K562 (cell line): Measurements from ENCODE around the gene SCN7A. TPM values are rescaled to one million over a fixed set of nuclear protein-coding genes. Genes with fewer than 3 reads are reported as not detected.

Experiments used
- CC2D1A ChIP-seq: fragments of 450-650 bp; IDR thresholded peaks from 2 replicates; pipeline ENCODE4 v1.6.1; 2017; ENCODE audit warnings: mild to moderate bottlenecking
- CHD7 ChIP-seq: fragments of 200-600 bp; sonication (generic); IDR thresholded peaks from one replicate; pipeline ENCODE4 v1.6.1; 2012; ENCODE audit warnings: mild to moderate bottlenecking, low read depth, low read length, inconsistent platforms
- FOXK2 ChIP-seq, 2 experiments: fragments of 450-650 bp; IDR thresholded peaks in 1 of 2; conservative IDR thresholded peaks in 1 of 2; 2 replicates each; pipeline ENCODE4 v1.6.1; 2016; ENCODE audit warnings: low read depth in 2 of 2, mild to moderate bottlenecking in 1 of 2
- GATA2 ChIP-seq: sonication (generic); formaldehyde crosslinking; IDR thresholded peaks from 2 replicates; pipeline ENCODE4 v1.4.0; 2020; ENCODE audit warnings: mild to moderate bottlenecking, missing genetic modification reagents
- HCFC1 ChIP-seq: IDR thresholded peaks from 2 replicates; pipeline ENCODE4 v1.6.1; 2012; ENCODE audit warnings: low read depth, low read length, improper control_type of control experiment
- HDAC1 ChIP-seq, 2 experiments: fragments of 450-650 bp; IDR thresholded peaks; 2 replicates each; pipeline ENCODE4 v1.6.1; 2016 to 2017; ENCODE audit warnings: inconsistent platforms in 1 of 2, mild to moderate bottlenecking in 1 of 2, moderate library complexity in 1 of 2
- NR4A1 ChIP-seq, 2 experiments: fragments of 250-450 bp in 1 of 2; fragments of 450-650 bp in 1 of 2; sonication (Bioruptor Pico) in 1 of 2; IDR thresholded peaks; 2 replicates each; pipeline versions ENCODE4 v1.4.0 to v1.6.1; 2016 to 2020; ENCODE audit warnings: mild to moderate bottlenecking in 2 of 2, missing compliant biosample characterization in 1 of 2, missing genetic modification characterization in 1 of 2, moderate library complexity in 1 of 2
- PHF8 ChIP-seq: fragments of 200-600 bp; sonication (generic); IDR thresholded peaks from 2 replicates; pipeline ENCODE4 v1.6.1; 2012; ENCODE audit warnings: mixed run types, mild to moderate bottlenecking, inconsistent platforms, low read length, moderate library complexity, borderline replicate concordance
- POLR2AphosphoS5 ChIP-seq: IDR thresholded peaks from 2 replicates; pipeline ENCODE4 v1.6.1; 2011; ENCODE audit warnings: mild to moderate bottlenecking, low read depth, low read length, moderate library complexity; ENCODE audit not compliant: control insufficient read depth, insufficient read depth
- SMC3 ChIP-seq: conservative IDR thresholded peaks from 2 replicates; pipeline ENCODE4 v1.6.1; 2011; ENCODE audit warnings: low read depth, low read length, improper control_type of control experiment; ENCODE audit not compliant: insufficient read depth
- TARDBP ChIP-seq: fragments of 450-650 bp; IDR thresholded peaks from 2 replicates; pipeline ENCODE4 v1.6.1; 2016
- ZBTB9 ChIP-seq: fragments of 450-650 bp; formaldehyde crosslinking; IDR thresholded peaks from 2 replicates; pipeline ENCODE4 v1.4.0; 2020; ENCODE audit warnings: mild to moderate bottlenecking, moderate library complexity
- ZNF778 ChIP-seq: fragments of 450-650 bp; formaldehyde crosslinking; IDR thresholded peaks from 2 replicates; pipeline ENCODE4 v1.4.0; 2020; ENCODE audit warnings: mild to moderate bottlenecking, moderate library complexity
- polyA plus RNA-seq, 8 experiments: library from polyadenylated mRNA; depleted of rRNA in 4 of 8; stranded (reverse) in 5 of 8; unstranded in 3 of 8; fragments of >200 nt; fragmentation: Nextera tagmentation in 2 of 8; fragmentation: Illumina TruSeq in 1 of 8; extraction: Ambion mirVana in 2 of 8; extraction: Trizol in 1 of 8; gene quantifications; 2 replicates each; pipeline versions ENCODE4 v1.2.1 to v1.2.3, GENCODE V29; 2011 to 2014; ENCODE audit warnings: inconsistent platforms in 1 of 8, missing spikeins in 1 of 8
- total RNA-seq, 7 experiments: library from RNA; depleted of rRNA in 6 of 7; stranded (reverse); fragments of >200 nt in 6 of 7; fragmentation: Illumina TruSeq in 2 of 7; extraction: Trizol in 2 of 7; gene quantifications; 2 replicates each; pipeline versions ENCODE4 v1.2.1 to v1.2.3, GENCODE V29; 2011 to 2021; ENCODE audit warnings: low replicate concordance in 1 of 7

The SCN7A gene
- total and polyA plus RNA-seq, 9 of the 15 experiments (the other 6 are each of a cell fraction or from before 2014, with no cell fraction given): under 0.01 to 0.05 (median 0.03) TPM; not detected in 3

GRCh38 chr2:166375736-166376487 is 118.1 kb downstream of the SCN7A start, which contains the start of gene SCN9A (continued):
- TF ChIP-seq CHD7: no peak
- TF ChIP-seq SMC3: peak; percentile 21; the same call in 1 of the 2 replicates
- TF ChIP-seq GATA2 (CRISPR knock-in tag): peak; percentile 81; the same call in 1 of the 2 replicates
- peak; percentile 5 for TF ChIP-seq HCFC1
- TF ChIP-seq CC2D1A: peak; percentile 94
- no peak for TF ChIP-seq ZNF778
- TF ChIP-seq FOXK2 (conservative IDR thresholded peaks at IDR 0.05 in 1 of 2, IDR thresholded peaks at IDR 0.05 in 1 of 2; ENCODE audit: low read depth in 2 of 2): peak; percentile 69 to 89
- no peak for TF ChIP-seq ZBTB9
- no peak for TF ChIP-seq NR4A1 (CRISPR knock-in tag; IDR thresholded peaks at IDR 0.05)
- TF ChIP-seq NR4A1 (tag; IDR thresholded peaks at IDR 0.05): peak; percentile 65; the same call in 1 of the 2 replicates
- TF ChIP-seq POLR2AphosphoS5: peak; percentile 50; the same call in 1 of the 2 replicates
- TF ChIP-seq TARDBP: peak; percentile 32; the same call in 1 of the 2 replicates
- TF ChIP-seq HDAC1 (IDR thresholded peaks at IDR 0.05): peak in 1 of 2 experiments; percentile 97; a peak in 2 of 4 replicates
- TF ChIP-seq PHF8: peak; percentile 52; the same call in 1 of the 2 replicates
